Stomach smooth muscle (tissue), 2 donors: ENCODE data around the gene CDC42SE2.

Experiments
- H3K27ac ChIP-seq: one replicate; pipeline ENCODE4 v1.7.0; 2013; ENCODE audit warnings: mild to moderate bottlenecking, low read length, inconsistent platforms
- H3K27me3 ChIP-seq, 2 donors: one replicate each; pipeline ENCODE4 v1.7.0; 2013; ENCODE audit warnings: low read length in 2 of 2; ENCODE audit not compliant: insufficient read depth in 2 of 2, control insufficient read depth in 1 of 2
- H3K36me3 ChIP-seq, 2 donors: one replicate each; pipeline ENCODE4 v1.7.0; 2013; ENCODE audit warnings: low read length in 2 of 2; ENCODE audit not compliant: control insufficient read depth in 2 of 2, insufficient read depth in 2 of 2
- H3K4me1 ChIP-seq: one replicate; pipeline ENCODE4 v1.7.0; 2013; ENCODE audit warnings: low read length; ENCODE audit not compliant: control insufficient read depth, insufficient read depth
- H3K4me3 ChIP-seq, 2 donors: one replicate each; pipeline ENCODE4 v1.7.0; 2013; ENCODE audit warnings: low read length in 2 of 2
- H3K9ac ChIP-seq, 2 donors: one replicate each; pipeline ENCODE4 v1.7.0; 2013; ENCODE audit warnings: low read length in 2 of 2, mild to moderate bottlenecking in 1 of 2
- H3K9me3 ChIP-seq, 2 donors: one replicate each; pipeline ENCODE4 v1.7.0; 2013; ENCODE audit warnings: low read length in 2 of 2; ENCODE audit not compliant: control insufficient read depth in 2 of 2
- donor health status: healthy.
- donor health status: Pancreatic carcinoma.

CDC42SE2 gene

GRCh38 chr5:131413605-131414559 is 150.0 kb downstream of the CDC42SE2 start:
- no peak overlapping the region for H3K4me3 ChIP-seq
- H3K27me3 ChIP-seq, result no peaks in the 10 kb centered on the region
- no peak overlapping the region for H3K27ac ChIP-seq
- H3K4me1 ChIP-seq, result no peaks in the 10 kb centered on the region
- no peaks in the 10 kb centered on the region for H3K9me3 ChIP-seq
- peaks cover 0 to 3% of the 10 kb centered on the region in 2 donors for H3K36me3 ChIP-seq
- H3K9ac ChIP-seq, result no peak overlapping the region

GRCh38 chr5:131416729-131417128 is 152.9 kb downstream of the CDC42SE2 start:
- H3K27ac ChIP-seq, result no peak overlapping the region
- H3K27me3 ChIP-seq, result no peaks in the 10 kb centered on the region
- H3K9ac ChIP-seq, result no peak overlapping the region
- no peaks in the 10 kb centered on the region for H3K4me1 ChIP-seq
- H3K4me3 ChIP-seq, result no peak overlapping the region
- H3K9me3 ChIP-seq, result no peaks in the 10 kb centered on the region
- H3K36me3 ChIP-seq, result peaks cover 0 to 3% of the 10 kb centered on the region in 2 donors

GRCh38 chr5:131417240-131417869 is 153.5 kb downstream of the CDC42SE2 start:
- Histone ChIP-seq H3K4me1 (no peaks in the 10 kb centered on the region), H3K9me3 (no peaks in the 10 kb centered on the region), H3K27me3 (no peaks in the 10 kb centered on the region), H3K27ac (no peak overlapping the region), H3K4me3 (no peak overlapping the region), H3K36me3 (peaks cover 0 to 3% of the 10 kb centered on the region in 2 donors), H3K9ac (no peak overlapping the region)

GRCh38 chr5:131418846-131419245 is 155.0 kb downstream of the CDC42SE2 start:
- H3K4me3 ChIP-seq, result no peak overlapping the region
- no peaks in the 10 kb centered on the region for H3K9me3 ChIP-seq
- peaks cover 0 to 3% of the 10 kb centered on the region in 2 donors for H3K36me3 ChIP-seq
- H3K27ac ChIP-seq, result no peak overlapping the region
- no peaks in the 10 kb centered on the region for H3K27me3 ChIP-seq
- H3K9ac ChIP-seq, result no peak overlapping the region
- H3K4me1 ChIP-seq, result no peaks in the 10 kb centered on the region

- Histone ChIP-seq H3K4me3 (no peak overlapping the region), H3K36me3 (no peaks in the 10 kb centered on the region)
Measured at GRCh38 chr5:131419877-131420276, 156.0 kb downstream of the CDC42SE2 start.

GRCh38 chr5:131423056-131423455 is 159.2 kb downstream of the CDC42SE2 start:
- Histone ChIP-seq H3K4me3 (no peak overlapping the region), H3K36me3 (peaks cover 2 to 9% of the 10 kb centered on the region in 2 donors), H3K27me3 (no peaks in the 10 kb centered on the region), H3K4me1 (no peaks in the 10 kb centered on the region), H3K27ac (no peak overlapping the region), H3K9ac (no peak overlapping the region), H3K9me3 (no peaks in the 10 kb centered on the region)

More at GRCh38 chr5:131419877-131420276, 156.0 kb downstream of the CDC42SE2 start:
- no peaks in the 10 kb centered on the region for H3K9me3 ChIP-seq
- H3K9ac ChIP-seq, result no peak overlapping the region
- H3K4me1 ChIP-seq, result no peaks in the 10 kb centered on the region
- no peaks in the 10 kb centered on the region for H3K27me3 ChIP-seq
- H3K27ac ChIP-seq, result no peak overlapping the region

GRCh38 chr5:131426011-131426410 is 162.2 kb downstream of the CDC42SE2 start:
- Histone ChIP-seq H3K4me1 (no peaks in the 10 kb centered on the region), H3K9ac (no peak overlapping the region), H3K4me3 (no peak overlapping the region), H3K27ac (no peak overlapping the region), H3K27me3 (no peaks in the 10 kb centered on the region), H3K9me3 (no peaks in the 10 kb centered on the region), H3K36me3 (peaks cover 16 to 21% of the 10 kb centered on the region in 2 donors)

GRCh38 chr5:131430794-131431193 is 166.9 kb downstream of the CDC42SE2 start:
- peaks cover 20 to 31% of the 10 kb centered on the region in 2 donors for H3K36me3 ChIP-seq
- H3K9me3 ChIP-seq, result no peaks in the 10 kb centered on the region
- H3K27me3 ChIP-seq, result no peaks in the 10 kb centered on the region

GRCh38 chr5:131431794-131432193 is 167.9 kb downstream of the CDC42SE2 start:
- H3K36me3 ChIP-seq, result peaks cover 20 to 30% of the 10 kb centered on the region in 2 donors
- no peak overlapping the region for H3K9ac ChIP-seq
- H3K4me3 ChIP-seq, result no peak overlapping the region
- no peaks in the 10 kb centered on the region for H3K27me3 ChIP-seq
- H3K4me1 ChIP-seq, result no peaks in the 10 kb centered on the region
- no peak overlapping the region for H3K27ac ChIP-seq
- H3K9me3 ChIP-seq, result no peaks in the 10 kb centered on the region

More at GRCh38 chr5:131430794-131431193, 166.9 kb downstream of the CDC42SE2 start:
- Histone ChIP-seq H3K4me1 (no peaks in the 10 kb centered on the region), H3K27ac (no peak overlapping the region), H3K9ac (no peak overlapping the region), H3K4me3 (no peak overlapping the region)

GRCh38 chr5:131433109-131433508 is 169.3 kb downstream of the CDC42SE2 start:
- no peaks in the 10 kb centered on the region for H3K4me1 ChIP-seq
- H3K36me3 ChIP-seq, result peaks cover 18 to 25% of the 10 kb centered on the region in 2 donors
- H3K4me3 ChIP-seq, result no peak overlapping the region
- no peak overlapping the region for H3K27ac ChIP-seq
- no peaks in the 10 kb centered on the region for H3K27me3 ChIP-seq
- H3K9ac ChIP-seq, result no peak overlapping the region
- H3K9me3 ChIP-seq, result no peaks in the 10 kb centered on the region
